ENCODE data around the gene MTRR. TPM values are rescaled to one million over a fixed set of nuclear protein-coding genes. Genes with fewer than 3 reads are reported as not detected.

MTRR gene
- total and polyA plus RNA-seq, 2 donors (not counting 1 experiment from before 2014, with no cell fraction given) = 25.5 to 67.8 TPM

- TF ChIP-seq EZH2 (IDR thresholded peaks at IDR 0.05; ENCODE audit: borderline replicate concordance, insufficient read depth, low read depth, low read length, poor library complexity, severe bottlenecking) = no peak
- TF ChIP-seq, protein P1, sequence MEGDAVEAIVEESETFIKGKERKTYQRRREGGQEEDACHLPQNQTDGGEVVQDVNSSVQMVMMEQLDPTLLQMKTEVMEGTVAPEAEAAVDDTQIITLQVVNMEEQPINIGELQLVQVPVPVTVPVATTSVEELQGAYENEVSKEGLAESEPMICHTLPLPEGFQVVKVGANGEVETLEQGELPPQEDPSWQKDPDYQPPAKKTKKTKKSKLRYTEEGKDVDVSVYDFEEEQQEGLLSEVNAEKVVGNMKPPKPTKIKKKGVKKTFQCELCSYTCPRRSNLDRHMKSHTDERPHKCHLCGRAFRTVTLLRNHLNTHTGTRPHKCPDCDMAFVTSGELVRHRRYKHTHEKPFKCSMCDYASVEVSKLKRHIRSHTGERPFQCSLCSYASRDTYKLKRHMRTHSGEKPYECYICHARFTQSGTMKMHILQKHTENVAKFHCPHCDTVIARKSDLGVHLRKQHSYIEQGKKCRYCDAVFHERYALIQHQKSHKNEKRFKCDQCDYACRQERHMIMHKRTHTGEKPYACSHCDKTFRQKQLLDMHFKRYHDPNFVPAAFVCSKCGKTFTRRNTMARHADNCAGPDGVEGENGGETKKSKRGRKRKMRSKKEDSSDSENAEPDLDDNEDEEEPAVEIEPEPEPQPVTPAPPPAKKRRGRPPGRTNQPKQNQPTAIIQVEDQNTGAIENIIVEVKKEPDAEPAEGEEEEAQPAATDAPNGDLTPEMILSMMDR (IDR thresholded peaks at IDR 0.05) = no peak
- Mint-ChIP-seq H3K4me3 (no peak overlapping the region), H3K4me1 (peaks cover 5% of the 10 kb centered on the region), H3K27ac (no peak overlapping the region), H3K9me3 (ENCODE audit: insufficient read depth) (no peaks in the 10 kb centered on the region), H3K27me3 (no peaks in the 10 kb centered on the region)
- Histone ChIP-seq H2AFZ (ENCODE audit: insufficient read depth, low read depth, low read length, poor library complexity, severe bottlenecking) (no peak overlapping the region), H4K20me1 (ENCODE audit: control insufficient read depth, insufficient read depth, low read length, poor library complexity, severe bottlenecking) (no peaks in the 10 kb centered on the region), H3K9ac (ENCODE audit: low read length) (no peak overlapping the region), H3K27ac (ENCODE audit: low read length in 2 of 2) (no peak overlapping the region), H3K9me3 (ENCODE audit: control extremely low read depth in 1 of 3, control insufficient read depth in 2 of 3, insufficient read depth in 1 of 3, low read length in 2 of 3) (peaks cover 0 to 3% (median 0%) of the 10 kb centered on the region in 3 donors), H3K4me3 (ENCODE audit: control extremely low read depth in 1 of 5, extremely low read depth in 1 of 5, insufficient read depth in 1 of 5, low read depth in 2 of 5, low read length in 4 of 5) (no peak overlapping the region), H3K27me3 (replicated peaks in 1 of 4; ENCODE audit: control extremely low read depth in 1 of 4, control insufficient read depth in 3 of 4, insufficient read depth in 4 of 4, low read length in 3 of 4) (no peaks in the 10 kb centered on the region), H3K36me3 (replicated peaks in 1 of 2; ENCODE audit: control extremely low read depth in 1 of 2, control insufficient read depth in 1 of 2, extremely low read depth in 1 of 2, insufficient read depth in 2 of 2, low read length in 1 of 2) (peaks cover 2 to 33% of the 10 kb centered on the region in 2 experiments), H3K4me2 (replicated peaks; ENCODE audit: low read depth, low read length, poor library complexity, severe bottlenecking) (no peak overlapping the region), H3K79me2 (ENCODE audit: control insufficient read depth, insufficient read depth, low read length) (no peaks in the 10 kb centered on the region), H3K4me1 (ENCODE audit: control insufficient read depth in 2 of 2, insufficient read depth in 2 of 2, low read length in 2 of 2) (no peaks in the 10 kb centered on the region)
- intact Hi-C loops (cut with micrococcal nuclease) = no loop called here
- ChIA-PET POLR2A (no interaction called here), CTCF (no interaction called here)
- ATAC-seq (ENCODE audit: low read depth) = no peak
- no peak for DNase-seq
- WGBS (ENCODE audit: insufficient coverage) = 98% methylated on average over 4 of the region's 5 CpGs
Measured at GRCh38 chr5:7857361-7857760, 11.6 kb upstream of the MTRR start.

DNA sequence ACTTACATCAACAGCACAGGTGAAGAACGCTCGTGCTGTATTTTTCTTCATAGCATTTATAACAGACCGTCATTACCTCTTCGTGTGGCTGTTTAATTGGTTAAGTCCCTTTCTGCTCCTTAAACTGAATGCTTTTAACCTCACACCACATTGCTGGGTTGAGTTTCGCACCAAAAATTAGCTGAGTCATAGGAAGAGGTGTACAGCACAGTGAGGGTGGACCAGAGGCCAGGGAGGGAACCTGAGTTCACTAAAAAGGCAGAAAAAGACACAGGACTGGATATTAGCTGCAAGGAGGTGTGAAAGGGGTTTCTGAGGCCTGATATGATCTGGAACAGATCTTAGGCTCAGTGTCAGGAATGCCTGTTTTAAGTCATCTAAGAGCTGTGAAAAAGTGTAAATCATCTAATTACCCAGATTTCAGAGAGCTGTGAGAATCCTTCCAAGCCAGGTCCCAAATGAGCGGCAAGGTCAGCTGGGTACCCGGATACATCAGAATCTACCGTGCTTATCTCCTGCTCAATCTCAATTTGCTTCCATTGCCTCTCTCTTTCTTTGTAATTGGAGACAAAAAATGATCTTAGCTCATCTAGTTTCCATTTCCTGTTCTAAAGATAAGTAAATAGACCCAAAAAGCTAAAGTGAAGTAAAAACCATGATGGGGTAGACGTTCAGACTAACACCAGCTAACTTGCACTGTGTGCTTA lies 10.9 kb upstream of the MTRR start:
- intact Hi-C loops (cut with micrococcal nuclease) = no loop called here
- no peak overlapping the region for H3K4me3 Mint-ChIP-seq
- no peak for ATAC-seq (ENCODE audit: low read depth)
- H3K27me3 Mint-ChIP-seq = no peaks in the 10 kb centered on the region
- Histone ChIP-seq H3K9ac (ENCODE audit: low read length) (no peak overlapping the region), H2AFZ (ENCODE audit: insufficient read depth, low read depth, low read length, poor library complexity, severe bottlenecking) (no peak overlapping the region), H3K79me2 (ENCODE audit: control insufficient read depth, insufficient read depth, low read length) (no peaks in the 10 kb centered on the region), H4K20me1 (ENCODE audit: control insufficient read depth, insufficient read depth, low read length, poor library complexity, severe bottlenecking) (no peaks in the 10 kb centered on the region), H3K4me1 (ENCODE audit: control insufficient read depth in 2 of 2, insufficient read depth in 2 of 2, low read length in 2 of 2) (no peaks in the 10 kb centered on the region), H3K27ac (ENCODE audit: low read length in 2 of 2) (no peak overlapping the region), H3K9me3 (ENCODE audit: control extremely low read depth in 1 of 3, control insufficient read depth in 2 of 3, insufficient read depth in 1 of 3, low read length in 2 of 3) (peaks cover 0 to 3% (median 0%) of the 10 kb centered on the region in 3 donors), H3K27me3 (replicated peaks in 1 of 4; ENCODE audit: control extremely low read depth in 1 of 4, control insufficient read depth in 3 of 4, insufficient read depth in 4 of 4, low read length in 3 of 4) (no peaks in the 10 kb centered on the region), H3K4me2 (replicated peaks; ENCODE audit: low read depth, low read length, poor library complexity, severe bottlenecking) (no peak overlapping the region), H3K4me3 (ENCODE audit: control extremely low read depth in 1 of 5, extremely low read depth in 1 of 5, insufficient read depth in 1 of 5, low read depth in 2 of 5, low read length in 4 of 5) (no peak overlapping the region), H3K36me3 (replicated peaks in 1 of 2; ENCODE audit: control extremely low read depth in 1 of 2, control insufficient read depth in 1 of 2, extremely low read depth in 1 of 2, insufficient read depth in 2 of 2, low read length in 1 of 2) (peaks cover 2 to 40% of the 10 kb centered on the region in 2 experiments)
- no peaks in the 10 kb centered on the region for H3K9me3 Mint-ChIP-seq (ENCODE audit: insufficient read depth)
- TF ChIP-seq, protein P1 (IDR thresholded peaks at IDR 0.05) = no peak
- no peak for TF ChIP-seq EZH2 (IDR thresholded peaks at IDR 0.05; ENCODE audit: borderline replicate concordance, insufficient read depth, low read depth, low read length, poor library complexity, severe bottlenecking)
- no peak overlapping the region for H3K27ac Mint-ChIP-seq
- POLR2A ChIA-PET = no interaction called here
- WGBS (ENCODE audit: insufficient coverage) = 57% methylated on average over 6 of the region's 9 CpGs
- CTCF ChIA-PET = no interaction called here
- no peak for DNase-seq
- peaks cover 1% of the 10 kb centered on the region for H3K4me1 Mint-ChIP-seq

All from B cell (primary cell).